ENCODE data around the gene SLC6A11. TPM values are rescaled to one million over a fixed set of nuclear protein-coding genes. Genes with fewer than 3 reads are reported as not detected.

Gene SLC6A11
- total RNA-seq, 4 donors from 2014 or later: 0.05 TPM; not detected in 3

DNA sequence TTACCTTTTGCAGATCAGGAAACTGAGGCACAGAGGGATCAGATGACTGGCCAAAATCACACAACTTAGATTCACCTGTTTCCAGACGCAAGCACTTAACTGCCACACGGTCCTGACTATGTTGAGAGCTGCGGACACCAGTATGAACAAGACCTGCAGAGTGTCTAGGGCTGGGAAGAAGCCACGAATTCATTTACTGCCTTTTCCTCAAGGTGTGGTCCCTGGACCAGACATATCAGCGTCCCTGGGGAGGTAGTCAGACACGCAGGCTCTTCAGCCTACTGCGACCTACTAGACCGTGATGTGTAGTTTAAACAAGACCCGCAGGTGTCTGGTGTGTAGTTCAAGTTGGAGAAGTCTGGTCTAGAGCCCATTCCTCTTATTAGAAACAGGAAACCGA, 541 bp upstream of the SLC6A11 start:
- peak overlapping the region in 1 of 2 donors; percentile 45 for H3K4me3 ChIP-seq
- H3K27me3 ChIP-seq: peaks cover 61% of the 10 kb centered on the region
- ATAC-seq: no peak
- no peak overlapping the region for H3K27ac ChIP-seq
- TF ChIP-seq POLR2A (IDR thresholded peaks at IDR 0.05) (no peak), EP300 (IDR thresholded peaks at IDR 0.05) (no peak), POLR2AphosphoS5 (IDR thresholded peaks at IDR 0.05) (no peak)
- TF ChIP-seq, protein P1, sequence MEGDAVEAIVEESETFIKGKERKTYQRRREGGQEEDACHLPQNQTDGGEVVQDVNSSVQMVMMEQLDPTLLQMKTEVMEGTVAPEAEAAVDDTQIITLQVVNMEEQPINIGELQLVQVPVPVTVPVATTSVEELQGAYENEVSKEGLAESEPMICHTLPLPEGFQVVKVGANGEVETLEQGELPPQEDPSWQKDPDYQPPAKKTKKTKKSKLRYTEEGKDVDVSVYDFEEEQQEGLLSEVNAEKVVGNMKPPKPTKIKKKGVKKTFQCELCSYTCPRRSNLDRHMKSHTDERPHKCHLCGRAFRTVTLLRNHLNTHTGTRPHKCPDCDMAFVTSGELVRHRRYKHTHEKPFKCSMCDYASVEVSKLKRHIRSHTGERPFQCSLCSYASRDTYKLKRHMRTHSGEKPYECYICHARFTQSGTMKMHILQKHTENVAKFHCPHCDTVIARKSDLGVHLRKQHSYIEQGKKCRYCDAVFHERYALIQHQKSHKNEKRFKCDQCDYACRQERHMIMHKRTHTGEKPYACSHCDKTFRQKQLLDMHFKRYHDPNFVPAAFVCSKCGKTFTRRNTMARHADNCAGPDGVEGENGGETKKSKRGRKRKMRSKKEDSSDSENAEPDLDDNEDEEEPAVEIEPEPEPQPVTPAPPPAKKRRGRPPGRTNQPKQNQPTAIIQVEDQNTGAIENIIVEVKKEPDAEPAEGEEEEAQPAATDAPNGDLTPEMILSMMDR (IDR thresholded peaks at IDR 0.05): no peak
- H3K4me1 ChIP-seq: peaks cover 0 to 11% (median 0%) of the 10 kb centered on the region in 3 donors
- H3K9me3 ChIP-seq: no peaks in the 10 kb centered on the region
- 66 to 100% methylated on average over 1 to 10 of the region's 10 CpGs for WGBS, 2 donors (ENCODE audit: low coverage in 1 of 2)
- H3K36me3 ChIP-seq: no peaks in the 10 kb centered on the region

DNA sequence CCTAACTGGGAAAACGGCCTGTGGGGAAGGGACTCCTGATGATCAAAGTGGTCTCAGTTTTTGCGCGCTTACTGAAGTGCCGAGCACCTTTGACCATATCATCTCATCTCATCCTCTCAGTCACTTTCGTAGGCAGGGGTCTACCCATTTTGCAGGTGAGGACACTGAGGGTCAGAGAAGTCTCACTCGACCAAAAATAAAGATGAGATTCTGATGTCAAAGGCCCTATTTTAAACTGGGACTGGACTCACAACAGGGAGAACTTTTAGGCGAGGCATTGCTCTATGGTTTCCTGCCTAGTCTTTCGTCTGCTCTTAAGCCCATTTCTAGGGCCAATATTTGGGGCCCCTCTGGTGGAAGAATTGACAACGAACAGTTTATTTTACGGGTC, 830 bp downstream of the SLC6A11 start:
- H3K4me3 ChIP-seq: no peak overlapping the region
- 63 to 80% methylated on average over 4 to 7 of the region's 10 CpGs for WGBS, 2 donors (ENCODE audit: low coverage in 1 of 2)
- H3K4me1 ChIP-seq: peaks cover 0 to 11% (median 0%) of the 10 kb centered on the region in 3 donors
- ATAC-seq: no peak
- H3K36me3 ChIP-seq: no peaks in the 10 kb centered on the region
- H3K27me3 ChIP-seq: peaks cover 55% of the 10 kb centered on the region
- no peak for TF ChIP-seq EP300 (IDR thresholded peaks at IDR 0.05)
- TF ChIP-seq POLR2A (IDR thresholded peaks at IDR 0.05): no peak
- TF ChIP-seq, protein P1 (IDR thresholded peaks at IDR 0.05): no peak
- TF ChIP-seq POLR2AphosphoS5 (IDR thresholded peaks at IDR 0.05): no peak
- H3K27ac ChIP-seq: no peak overlapping the region
- H3K9me3 ChIP-seq: no peaks in the 10 kb centered on the region

DNA sequence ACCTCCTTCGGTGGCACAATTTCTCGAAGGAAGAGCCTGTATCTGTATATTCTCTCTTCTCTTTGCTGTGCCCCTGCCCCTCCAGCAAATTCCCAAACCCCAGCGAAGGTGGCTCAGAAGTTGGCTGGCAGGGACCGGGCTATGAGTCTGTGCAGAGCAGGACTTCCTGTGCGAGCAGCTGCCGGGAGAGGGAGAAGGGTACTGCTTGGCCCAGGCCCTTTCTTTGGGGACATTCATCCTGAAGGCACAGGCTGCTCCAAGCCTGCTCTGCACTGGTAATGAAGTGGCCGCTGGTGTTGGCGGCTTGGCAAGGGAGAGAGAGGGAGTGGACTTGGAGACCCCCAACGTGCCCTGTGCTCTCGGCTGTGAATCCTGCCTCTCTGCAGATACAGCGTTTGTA, 1.5 kb downstream of the SLC6A11 start:
- ATAC-seq: no peak
- 36 to 53% methylated on average over 4 to 7 of the region's 11 CpGs for whole genome bisulfite sequencing, 2 donors (ENCODE audit: low coverage in 1 of 2)
- Histone ChIP-seq H3K36me3 (no peaks in the 10 kb centered on the region), H3K4me1 (peaks cover 0 to 11% (median 0%) of the 10 kb centered on the region in 3 donors), H3K27me3 (peaks cover 55% of the 10 kb centered on the region), H3K4me3 (no peak overlapping the region), H3K27ac (no peak overlapping the region), H3K9me3 (no peaks in the 10 kb centered on the region)
- TF ChIP-seq, protein P1 (IDR thresholded peaks at IDR 0.05): no peak
- TF ChIP-seq POLR2AphosphoS5 (IDR thresholded peaks at IDR 0.05): no peak
- TF ChIP-seq POLR2A (IDR thresholded peaks at IDR 0.05): no peak
- TF ChIP-seq EP300 (IDR thresholded peaks at IDR 0.05): no peak

DNA sequence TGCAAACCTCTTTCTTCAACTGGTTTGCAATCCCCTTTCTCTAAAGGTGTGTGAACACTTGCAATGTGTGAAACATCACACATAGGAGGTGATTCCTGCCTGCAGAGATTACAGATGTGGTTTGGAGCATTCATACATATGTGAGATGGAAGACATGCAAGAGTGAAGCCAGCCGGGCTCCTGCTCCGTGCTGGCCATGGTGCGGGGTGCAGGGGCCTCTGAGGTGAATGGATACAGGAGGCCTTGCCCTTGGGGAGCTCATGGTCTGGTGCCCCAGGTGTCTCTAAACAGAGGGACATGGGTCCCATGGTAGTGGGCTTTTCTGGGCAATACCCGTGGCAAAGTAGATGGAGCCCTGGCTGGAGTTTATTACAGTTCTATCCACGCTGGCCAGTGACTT, 6.0 kb downstream of the SLC6A11 start:
- no peaks in the 10 kb centered on the region for H3K36me3 ChIP-seq
- peaks cover 0 to 28% (median 0%) of the 10 kb centered on the region in 3 donors for H3K9me3 ChIP-seq
- H3K27ac ChIP-seq: no peak overlapping the region
- TF ChIP-seq POLR2A (IDR thresholded peaks at IDR 0.05): no peak
- no peak for TF ChIP-seq POLR2AphosphoS5 (IDR thresholded peaks at IDR 0.05)
- TF ChIP-seq, protein P1 (IDR thresholded peaks at IDR 0.05): no peak
- no peak for TF ChIP-seq EP300 (IDR thresholded peaks at IDR 0.05)
- 73% methylated on average over 4 of the region's 5 CpGs; no CpG with 5 or more reads in 1 of the 2 donors for WGBS, 2 donors (ENCODE audit: low coverage in 1 of 2)
- no peaks in the 10 kb centered on the region for H3K4me1 ChIP-seq
- no peak overlapping the region for H3K4me3 ChIP-seq
- no peak for ATAC-seq
- peaks cover 27% of the 10 kb centered on the region for H3K27me3 ChIP-seq

DNA sequence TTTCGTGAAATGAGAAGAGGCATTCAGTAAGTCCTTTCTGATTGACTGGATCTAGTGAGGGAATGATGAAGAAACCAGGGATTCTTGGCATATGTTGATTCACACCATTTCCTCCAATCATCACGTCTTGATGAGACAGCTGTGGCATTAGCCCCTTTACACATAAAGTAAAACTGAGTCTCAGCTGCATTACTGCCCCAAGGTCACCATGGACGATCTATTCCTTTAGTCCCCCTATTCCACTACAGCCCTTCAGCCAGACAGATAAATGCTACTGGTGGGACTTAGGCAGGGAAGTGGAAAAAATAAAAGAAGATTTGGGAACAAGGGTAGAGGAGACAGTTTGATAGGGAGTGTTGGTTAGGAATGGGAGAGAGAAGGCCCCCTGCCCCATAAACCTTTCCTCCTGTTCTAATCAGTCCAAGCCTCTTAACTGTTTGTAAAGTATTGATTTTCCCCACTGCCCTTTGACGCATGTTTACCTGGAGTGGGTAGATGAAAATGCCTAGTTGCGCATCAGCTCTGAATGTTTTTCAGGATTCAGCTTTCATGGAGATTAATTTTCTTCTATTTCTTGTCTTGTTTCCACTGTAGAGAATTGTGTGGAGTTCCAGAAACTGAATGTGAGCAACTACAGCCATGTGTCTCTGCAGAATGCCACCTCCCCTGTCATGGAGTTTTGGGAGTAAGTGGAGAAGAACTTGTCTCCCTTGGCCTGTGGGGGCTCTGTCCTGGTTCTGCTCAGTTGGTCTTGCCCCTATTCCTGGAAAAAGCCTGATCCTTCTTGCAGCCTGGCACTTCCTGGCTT, 6.9 kb downstream of the SLC6A11 start:
- Histone ChIP-seq H3K4me1 (no peaks in the 10 kb centered on the region), H3K36me3 (no peaks in the 10 kb centered on the region), H3K9me3 (peaks cover 0 to 28% (median 0%) of the 10 kb centered on the region in 3 donors), H3K27ac (no peak overlapping the region), H3K4me3 (no peak overlapping the region), H3K27me3 (peaks cover 20% of the 10 kb centered on the region)
- ATAC-seq: no peak
- 66 to 73% methylated on average over 5 of the region's 5 CpGs for whole genome bisulfite sequencing, 2 donors (ENCODE audit: low coverage in 1 of 2)
- TF ChIP-seq, protein P1 (IDR thresholded peaks at IDR 0.05): no peak

Measured in gastroesophageal sphincter (tissue), 4 donors.